ENCODE data around the gene BBOX1.
"Not testable (repeated sequence)": the region's sequence is repeated elsewhere in the genome, so short reads cannot be mapped to it uniquely, and the experiment has no call there.

Gene BBOX1, protein sequence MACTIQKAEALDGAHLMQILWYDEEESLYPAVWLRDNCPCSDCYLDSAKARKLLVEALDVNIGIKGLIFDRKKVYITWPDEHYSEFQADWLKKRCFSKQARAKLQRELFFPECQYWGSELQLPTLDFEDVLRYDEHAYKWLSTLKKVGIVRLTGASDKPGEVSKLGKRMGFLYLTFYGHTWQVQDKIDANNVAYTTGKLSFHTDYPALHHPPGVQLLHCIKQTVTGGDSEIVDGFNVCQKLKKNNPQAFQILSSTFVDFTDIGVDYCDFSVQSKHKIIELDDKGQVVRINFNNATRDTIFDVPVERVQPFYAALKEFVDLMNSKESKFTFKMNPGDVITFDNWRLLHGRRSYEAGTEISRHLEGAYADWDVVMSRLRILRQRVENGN

DNA sequence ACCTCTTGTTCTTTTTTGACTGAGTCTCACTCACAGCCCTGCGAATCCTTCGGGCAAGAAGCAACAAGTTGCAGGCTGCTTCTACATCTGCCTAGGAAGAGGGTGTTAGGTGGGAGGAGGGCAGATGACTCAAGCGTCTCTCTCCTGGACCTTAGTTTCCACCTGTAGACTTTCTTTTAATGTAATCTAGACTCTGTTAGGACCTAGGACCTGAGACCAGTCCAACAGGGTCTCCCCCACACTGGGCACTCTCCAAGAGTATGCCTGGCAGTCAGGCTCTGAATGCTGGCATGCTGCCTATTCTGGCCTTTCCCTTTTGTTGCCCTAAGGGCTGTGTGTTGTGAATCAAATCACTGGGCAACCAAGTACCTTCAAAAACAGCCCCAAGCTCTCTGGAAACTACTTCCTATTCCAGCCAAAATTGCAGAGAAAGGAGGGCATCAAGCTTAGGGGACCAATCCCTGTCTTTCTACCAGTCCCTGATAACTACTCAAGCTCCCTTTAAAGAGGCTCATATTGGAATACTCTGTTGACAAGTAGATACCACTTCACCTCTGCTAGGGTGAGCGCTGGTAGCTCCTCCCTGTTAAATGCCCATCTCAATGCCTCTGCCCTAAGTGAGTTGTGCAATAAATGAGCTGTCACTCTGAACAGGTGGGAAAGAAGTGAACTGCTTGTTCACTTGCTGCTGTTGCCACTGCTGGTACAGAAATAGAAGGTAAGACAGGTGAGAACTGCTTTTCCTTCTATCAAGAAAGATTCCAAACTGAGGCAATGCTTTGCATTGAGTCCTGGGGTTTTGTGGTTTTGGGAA, at the start of gene BBOX1:
Gene BBOX1 (plus strand): TSS at position 514 of the 814 bp plus-strand sequence. CDS start 14,616 bp downstream, outside the sequence.
- DNase-seq (ENCODE audit: low read depth in 2 of 2): no peak

DNA sequence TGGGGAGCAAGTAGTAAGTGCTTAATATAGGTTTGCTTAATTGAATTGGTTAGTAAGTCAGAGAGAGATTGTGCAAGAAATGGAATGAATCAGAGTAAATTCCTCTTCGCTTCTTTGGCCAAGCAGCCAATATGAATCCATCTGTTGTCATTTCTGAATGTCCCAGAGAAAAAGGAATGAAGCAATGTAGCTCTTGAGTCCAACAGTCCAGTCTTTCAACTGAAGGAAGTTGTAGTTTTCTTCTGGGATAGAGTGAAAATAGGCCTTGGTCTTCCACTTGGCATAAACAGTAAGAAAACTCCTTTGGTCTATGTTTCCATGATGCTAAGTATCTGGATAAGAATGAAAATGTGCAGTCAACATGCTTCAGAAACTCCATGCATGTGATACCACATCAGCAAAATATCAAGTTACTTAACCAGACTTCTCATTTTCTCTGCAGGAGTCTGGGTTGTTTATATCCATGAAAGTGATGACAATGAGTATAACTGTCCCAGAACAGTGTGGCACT, 48.5 kb upstream of the BBOX1 start:
- DNase-seq (ENCODE audit: low read depth in 2 of 2): no peak

DNA sequence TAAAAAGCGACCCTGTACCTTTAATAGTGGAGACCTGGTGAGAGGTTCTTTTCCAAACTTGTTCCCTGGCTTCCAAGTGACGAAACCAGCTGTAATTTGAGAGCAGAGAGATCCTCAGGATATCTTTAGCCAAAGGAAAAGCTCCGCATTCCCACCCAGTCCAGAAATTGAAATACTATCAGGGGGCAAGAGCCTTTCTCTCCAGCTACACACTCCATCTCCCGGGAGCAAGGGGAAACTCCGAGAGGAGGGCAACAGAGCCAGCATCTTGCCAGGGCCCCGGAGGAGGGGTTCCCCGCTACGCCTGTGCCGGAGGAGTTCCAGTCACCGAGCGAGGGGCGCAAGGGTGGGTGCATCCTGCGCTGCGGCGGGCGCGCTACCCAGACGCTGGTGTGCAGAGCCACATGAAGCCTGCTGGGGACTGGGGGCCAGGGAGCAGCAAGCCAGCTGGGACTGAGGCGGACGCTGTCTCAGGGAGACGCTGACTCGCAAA, 46.6 kb upstream of the BBOX1 start, which contains the start of gene FIBIN:
Gene FIBIN (plus strand): TSS at position 148 of the 493 bp plus-strand sequence. CDS start 415 bp downstream, outside the sequence.
- DNase-seq (ENCODE audit: low read depth in 2 of 2): no peak

DNA sequence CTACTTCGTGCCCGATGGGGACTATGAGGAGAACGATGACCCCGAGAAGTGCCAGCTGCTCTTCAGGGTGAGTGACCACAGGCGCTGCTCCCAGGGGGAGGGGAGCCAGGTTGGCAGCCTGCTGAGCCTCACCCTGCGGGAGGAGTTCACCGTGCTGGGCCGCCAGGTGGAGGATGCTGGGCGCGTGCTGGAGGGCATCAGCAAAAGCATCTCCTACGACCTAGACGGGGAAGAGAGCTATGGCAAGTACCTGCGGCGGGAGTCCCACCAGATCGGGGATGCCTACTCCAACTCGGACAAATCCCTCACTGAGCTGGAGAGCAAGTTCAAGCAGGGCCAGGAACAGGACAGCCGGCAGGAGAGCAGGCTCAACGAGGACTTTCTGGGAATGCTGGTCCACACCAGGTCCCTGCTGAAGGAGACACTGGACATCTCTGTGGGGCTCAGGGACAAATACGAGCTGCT, 46.0 kb upstream of the BBOX1 start:
- DNase-seq (ENCODE audit: low read depth in 2 of 2): no peak

DNA sequence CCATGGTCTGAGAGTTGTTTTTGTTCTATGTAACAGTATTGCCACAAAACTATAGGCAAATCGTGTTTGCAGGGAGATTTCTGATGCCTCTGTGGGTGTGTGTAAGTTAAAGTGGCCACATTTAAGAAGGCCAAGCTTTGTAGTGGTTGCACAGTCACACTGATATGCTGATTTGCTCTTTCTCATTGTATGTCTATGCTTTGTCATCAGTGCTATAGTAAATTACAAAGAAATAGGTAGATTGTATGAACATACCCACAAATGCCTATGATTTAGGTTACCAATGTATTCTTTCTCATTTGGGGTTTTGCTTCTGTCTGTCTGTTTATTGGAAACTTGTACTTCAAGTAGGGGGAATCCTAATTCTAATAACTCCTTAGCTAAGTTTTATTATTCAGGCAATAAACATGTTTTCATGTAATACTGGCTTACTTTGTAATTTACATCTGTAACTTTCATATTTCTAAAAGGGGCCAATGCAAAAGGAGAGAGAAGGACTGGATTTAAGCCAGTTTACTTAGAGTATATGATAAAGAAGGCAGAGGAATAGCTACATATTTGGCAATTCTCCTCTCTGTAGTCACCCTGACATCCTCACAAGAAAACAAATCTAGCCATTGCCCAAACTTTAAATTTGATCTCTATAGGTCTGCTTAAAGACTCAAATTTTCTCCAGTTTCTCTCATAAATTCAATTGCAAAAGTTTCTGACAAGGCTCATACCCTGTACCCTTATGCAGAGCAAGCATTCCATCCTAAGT, 44.7 kb upstream of the BBOX1 start:
- no peak for DNase-seq (ENCODE audit: low read depth in 2 of 2)

DNA sequence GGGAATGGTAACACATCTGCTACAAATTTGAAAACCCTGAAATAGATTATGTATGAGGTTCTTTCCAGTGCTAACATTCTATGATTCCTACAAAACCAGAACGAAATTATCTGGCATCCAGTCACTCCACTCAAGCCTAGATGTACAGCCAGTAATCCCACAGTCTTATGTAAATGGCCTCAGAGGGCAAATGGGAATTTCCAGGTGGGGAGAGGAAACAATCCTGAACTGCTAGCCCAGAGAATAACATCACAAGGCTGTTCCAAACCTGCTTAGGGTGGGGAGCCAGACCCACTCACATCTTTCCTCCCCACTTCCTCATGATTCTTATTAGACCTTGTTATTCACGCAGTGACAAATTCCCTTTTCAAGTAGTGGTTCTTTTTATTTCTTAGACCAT, 43.2 kb upstream of the BBOX1 start:
- DNase-seq (ENCODE audit: low read depth in 2 of 2): no peak

DNA sequence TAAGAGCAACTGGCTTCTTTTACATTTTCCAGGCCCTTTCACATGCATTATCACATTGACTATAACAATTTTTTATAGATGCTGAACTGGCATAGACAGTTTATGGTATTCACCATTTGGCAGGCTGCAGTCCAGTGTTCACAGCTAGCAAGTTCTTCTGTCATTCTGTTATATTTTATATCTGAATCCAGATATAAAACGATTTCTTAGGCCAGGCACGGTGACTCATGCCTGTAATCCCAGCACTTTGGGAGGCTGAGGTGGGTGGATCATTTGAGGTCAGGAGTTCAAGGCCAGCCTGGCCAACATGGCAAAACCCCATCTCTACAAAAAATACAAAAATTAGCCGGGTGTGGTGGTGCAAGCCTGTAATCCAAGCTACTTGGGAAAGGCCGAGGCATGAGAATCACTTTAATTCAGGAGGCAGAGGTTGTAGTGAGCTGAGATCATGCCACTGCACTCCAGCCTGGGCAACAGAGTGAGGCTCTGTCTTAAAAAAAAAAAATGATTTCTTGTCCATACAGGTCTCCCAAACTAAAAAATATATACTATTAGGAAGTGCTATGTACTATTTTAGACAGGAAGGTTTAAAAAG, 39.4 kb upstream of the BBOX1 start:
- not testable (repeated sequence) for DNase-seq (ENCODE audit: low read depth in 2 of 2)

DNA sequence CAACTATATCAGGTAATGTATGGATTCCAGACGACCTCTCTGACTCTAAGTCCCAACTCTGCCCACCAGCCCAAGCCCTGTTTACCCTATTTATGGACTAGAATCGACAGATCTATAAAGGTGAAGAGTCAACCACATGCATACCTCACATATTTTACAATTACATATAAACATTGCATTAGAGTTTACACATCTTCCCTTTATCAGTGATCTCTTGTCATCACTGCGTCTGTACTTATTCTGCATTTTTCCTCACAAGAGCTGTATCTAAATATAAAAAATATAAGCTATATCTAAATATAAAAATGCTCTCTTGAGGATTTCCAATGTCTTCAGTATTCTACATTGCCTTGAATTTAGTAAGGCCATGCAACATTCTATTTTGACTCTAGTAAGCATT, 38.2 kb upstream of the BBOX1 start:
- DNase-seq (ENCODE audit: low read depth in 2 of 2): no peak

DNA sequence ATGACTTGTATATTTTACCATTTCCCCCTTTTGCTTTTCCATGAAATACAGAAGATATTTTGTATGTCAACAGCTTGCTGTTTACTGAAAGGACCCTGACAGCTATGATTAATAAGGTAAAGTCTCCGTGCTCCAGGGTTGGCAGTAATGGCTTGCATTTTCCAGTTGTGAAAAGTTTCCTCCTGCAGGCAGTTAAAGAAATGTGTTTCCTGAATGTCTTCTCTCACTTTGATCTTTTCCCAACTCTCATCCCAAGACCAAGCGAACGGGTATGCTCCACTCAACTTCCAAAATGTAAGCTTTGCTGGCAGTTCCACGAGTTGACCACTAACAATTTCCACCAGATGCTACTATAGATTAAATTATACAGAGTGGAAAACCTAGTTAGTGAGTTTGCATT, 37.8 kb upstream of the BBOX1 start:
- no peak for DNase-seq (ENCODE audit: low read depth in 2 of 2)

DNA sequence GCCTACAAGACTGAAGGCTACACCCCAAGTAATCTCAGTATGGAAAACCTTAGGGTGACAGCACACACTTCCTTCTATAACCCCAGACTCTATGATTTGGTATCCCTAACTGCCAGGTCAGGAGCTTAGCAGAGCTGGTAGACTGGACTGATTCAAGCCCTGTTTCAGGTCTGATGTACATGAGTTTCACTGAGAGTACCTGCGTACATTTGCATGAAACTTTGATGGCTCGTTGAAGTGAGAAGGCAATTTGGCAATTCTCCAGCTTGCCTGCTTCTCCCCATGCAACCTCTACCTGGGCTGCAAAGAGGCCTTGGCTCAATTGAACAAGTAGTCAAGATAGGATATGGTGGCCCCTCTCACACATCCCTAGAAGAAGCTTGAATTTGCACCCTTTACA, 36.5 kb upstream of the BBOX1 start:
- no peak for DNase-seq (ENCODE audit: low read depth in 2 of 2)

DNA sequence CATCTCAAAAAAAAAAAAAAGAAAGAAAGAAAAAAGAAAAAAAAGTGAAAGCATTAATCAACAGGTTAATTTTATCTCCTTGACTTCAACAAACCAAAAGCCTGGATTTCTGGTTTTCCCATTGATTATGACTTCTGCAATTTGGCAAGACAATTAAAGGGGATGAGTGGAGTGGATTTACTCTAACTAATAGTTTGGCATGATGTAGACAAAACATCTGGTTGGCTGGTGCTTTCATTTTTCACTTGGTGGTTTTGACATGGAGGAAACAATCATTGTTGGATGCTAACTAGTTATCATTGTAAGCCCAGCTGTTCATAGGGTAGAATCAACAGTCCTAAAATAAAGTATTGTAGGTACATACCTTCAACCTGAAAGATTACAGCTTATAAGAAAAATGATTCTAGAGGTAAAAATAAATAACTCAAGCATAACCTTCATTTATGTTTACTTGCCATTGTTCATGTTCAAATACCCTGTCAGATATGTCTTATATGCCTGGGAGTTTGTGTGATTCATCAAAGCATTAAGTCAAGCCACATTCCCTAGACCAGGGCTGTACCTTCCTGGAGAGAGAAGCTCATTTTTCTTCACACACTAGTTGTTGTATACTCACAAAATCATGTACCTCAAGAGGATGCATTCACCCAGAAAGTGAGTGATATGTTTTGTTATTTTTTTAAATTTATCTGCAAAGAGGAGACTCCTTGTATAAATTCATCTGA, 31.6 kb upstream of the BBOX1 start:
- DNase-seq (ENCODE audit: low read depth in 2 of 2): no peak

DNA sequence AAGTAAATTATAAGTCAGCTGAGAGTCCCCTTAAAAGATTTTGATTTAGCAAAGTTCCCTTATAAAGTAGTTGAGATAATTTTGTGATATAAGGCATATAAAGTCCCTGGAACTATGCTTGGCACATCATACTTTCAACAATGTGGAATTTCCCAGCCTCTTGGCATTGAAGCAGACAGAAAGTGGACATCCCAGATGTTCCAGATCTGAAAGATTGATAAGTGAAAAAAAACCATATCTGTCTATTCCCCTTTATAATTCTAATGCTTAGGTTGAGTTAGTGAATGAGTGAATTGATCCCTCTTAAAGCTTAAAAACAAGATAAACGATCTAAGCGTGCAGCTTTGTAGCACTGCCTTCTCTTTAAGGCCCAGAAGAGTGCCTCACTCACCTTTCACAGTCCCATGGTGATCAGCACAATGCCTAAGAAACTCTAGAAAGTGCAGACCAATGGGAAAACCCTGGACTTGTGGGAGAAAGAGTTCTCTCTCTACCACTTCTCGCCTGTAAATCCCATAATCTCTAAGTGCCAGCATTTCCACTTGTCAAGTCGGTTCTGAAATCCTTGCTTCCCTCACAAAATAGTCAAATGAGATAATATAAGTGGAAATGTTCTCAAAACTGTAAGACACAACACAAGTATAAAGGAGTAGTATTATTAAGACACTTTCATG, 28.9 kb upstream of the BBOX1 start:
- DNase-seq (ENCODE audit: low read depth in 2 of 2): no peak

DNA sequence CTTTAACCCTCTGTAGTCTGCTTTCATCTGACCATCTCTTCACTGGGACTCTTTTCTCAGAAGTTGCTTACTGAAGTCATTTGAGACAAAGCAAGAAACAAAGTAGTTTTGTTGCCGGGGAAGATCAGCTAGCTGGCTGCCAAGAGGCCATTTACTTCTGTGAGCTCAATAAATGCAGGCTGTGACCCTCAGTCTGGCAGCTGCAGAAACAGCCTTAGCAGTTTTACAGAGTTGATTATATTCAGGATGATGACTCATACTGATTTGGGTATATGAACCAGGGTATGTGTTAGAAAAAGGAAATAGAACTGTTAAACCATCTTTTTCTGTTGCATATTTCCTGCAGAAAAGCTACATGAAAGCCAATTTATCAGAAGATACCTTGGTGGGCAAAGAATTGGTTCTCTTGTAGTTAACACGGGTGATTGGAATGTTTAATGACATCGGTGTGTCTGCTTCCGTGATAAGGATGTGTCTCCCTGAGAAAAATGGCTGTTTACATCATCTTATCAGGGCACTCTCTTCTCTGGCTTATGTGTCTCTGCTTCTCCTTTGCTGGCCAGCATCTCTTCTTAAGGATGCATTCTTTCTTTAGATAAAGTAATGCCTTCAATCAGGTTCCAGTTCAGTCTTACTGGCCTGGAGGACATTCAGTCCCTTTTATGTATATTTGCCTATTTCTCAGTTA, 28.2 kb upstream of the BBOX1 start:
- DNase-seq (ENCODE audit: low read depth in 2 of 2): no peak

DNA sequence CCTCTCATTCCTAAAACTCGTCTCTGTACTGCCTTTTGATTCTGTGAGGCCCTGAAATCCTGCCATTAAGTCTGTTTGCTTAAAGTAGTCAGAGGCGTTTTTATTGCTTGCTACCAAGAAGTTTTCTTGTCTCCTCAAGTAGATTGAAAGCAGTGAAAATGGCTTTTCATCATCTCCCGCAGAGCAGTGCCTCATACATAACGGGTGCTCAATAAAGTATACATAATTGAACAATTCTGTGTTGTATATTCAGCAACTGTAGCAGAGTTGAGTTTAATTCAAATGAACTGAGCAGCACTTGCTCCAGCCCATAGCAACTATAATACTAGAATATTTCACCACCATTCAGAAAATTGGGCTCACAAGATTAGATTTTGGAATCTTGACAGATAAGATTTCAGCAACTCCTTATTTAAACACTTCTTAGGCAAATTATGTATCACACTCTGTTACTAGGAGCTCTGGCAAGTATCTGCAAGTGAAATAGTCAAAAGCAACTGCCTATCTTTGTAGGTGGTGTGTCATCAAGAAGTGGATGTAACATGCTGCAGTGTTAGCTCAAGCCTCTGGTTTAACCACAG, 26.7 kb upstream of the BBOX1 start:
- DNase-seq (ENCODE audit: low read depth in 2 of 2): no peak

DNA sequence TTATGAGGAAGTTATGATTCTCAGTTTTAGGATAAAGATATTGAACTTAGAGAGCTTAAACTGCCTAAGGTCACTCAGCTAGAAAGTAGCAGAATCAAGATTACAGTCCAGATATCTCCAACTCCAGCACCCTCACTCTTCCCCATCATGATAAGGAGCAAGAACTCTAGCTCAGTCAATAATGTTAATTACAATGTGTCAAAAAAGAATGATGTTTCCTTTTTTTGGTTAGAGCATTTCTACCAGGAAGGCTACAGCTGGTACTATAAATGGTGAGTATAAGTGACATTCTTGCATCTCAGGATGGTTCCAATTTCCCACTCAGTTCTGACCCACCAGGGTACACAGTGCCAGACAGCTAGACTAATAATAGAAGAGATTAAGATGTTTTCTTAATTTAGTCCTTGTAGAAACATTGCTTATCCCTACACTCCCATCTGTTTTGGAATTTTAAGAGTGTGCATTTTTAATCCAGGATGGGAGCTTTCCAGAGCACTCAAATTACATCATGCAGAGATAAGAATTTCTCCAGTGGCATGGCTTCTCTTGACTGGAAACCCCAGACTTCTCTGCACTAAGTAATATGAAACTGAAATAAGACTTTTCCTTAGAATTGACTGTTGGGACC, 21.6 kb upstream of the BBOX1 start:
- no peak for DNase-seq (ENCODE audit: low read depth in 2 of 2)

DNA sequence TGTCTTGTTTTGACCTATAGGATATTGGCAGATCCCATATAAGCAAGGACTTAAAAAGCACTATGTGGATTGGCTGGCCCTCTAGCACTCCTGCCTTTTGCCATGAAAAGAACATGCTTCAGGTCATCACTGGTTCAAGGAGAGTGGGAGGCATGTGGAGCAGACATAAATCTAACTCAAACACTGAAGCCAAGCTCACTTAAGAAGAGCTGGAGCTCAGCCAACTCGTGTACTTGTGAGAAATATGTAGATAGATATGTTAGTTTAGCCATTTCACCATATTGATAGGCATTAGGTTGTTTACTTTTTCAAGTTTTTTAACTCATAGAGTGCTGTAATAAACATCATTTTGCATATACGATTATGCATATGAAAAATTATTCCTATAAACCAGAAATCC, 19.9 kb upstream of the BBOX1 start:
- no peak for DNase-seq (ENCODE audit: low read depth in 2 of 2)

DNA sequence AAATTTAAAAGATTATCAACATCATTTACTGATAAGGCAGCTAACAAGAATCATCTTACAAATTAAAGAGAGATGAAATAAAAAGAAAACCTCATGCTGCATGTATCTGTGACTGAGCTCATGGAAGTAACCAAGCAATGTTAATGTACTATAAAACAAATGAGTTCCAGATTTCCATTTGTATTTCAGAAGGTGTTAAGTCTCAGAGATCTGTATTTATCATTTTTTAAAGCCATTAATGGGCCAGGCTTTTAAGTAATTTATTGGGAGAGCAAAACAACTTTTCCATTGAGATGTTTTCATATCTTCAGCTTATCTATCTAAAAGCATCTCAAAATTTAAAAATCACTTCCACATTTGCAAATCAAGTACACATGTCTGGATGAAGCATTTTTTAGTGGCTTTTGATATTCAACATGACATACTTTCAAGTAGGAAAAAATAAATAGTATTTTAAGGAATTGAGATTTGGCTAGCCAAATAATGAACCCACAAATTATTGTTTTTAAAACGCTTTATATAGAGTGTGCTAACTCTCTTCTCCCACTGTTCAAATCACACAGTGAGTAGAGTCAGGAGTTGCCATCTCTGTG, 17.9 kb upstream of the BBOX1 start:
- DNase-seq (ENCODE audit: low read depth in 2 of 2): no peak

DNA sequence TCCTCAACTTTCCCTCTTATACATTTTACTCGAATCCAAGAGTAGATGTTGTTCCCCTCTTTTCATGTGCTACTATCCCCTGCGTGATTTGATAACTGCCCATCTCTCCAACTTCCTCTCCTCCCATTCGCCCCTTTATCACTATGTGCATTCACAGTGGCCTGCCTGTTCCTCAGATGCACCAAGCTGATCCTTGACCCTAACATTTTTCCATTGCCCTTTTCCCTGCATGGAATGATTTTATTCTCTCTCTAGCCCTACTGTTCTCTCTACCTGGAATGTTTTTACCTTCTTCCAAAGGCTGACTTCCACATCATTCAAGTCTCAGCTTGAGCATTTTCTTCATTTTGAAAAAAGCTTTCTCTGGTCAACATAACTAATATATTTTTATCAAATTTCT, 15.8 kb upstream of the BBOX1 start:
- no peak for DNase-seq (ENCODE audit: low read depth in 2 of 2)

Data from stimulated activated CD4-positive, alpha-beta T cell treated with anti-CD3 and anti-CD28 coated beads, Interleukin-15, amount 100 ng/mL, for 48 hours (primary cell).